Neural crest cell (in vitro differentiated cells): ENCODE measurements around the gene CBFB. TPM values are rescaled to one million over a fixed set of nuclear protein-coding genes. Genes with fewer than 3 reads are reported as not detected.

Source experiments
- DNase-seq: peaks from one replicate; pipeline ENCODE4 v3.0.0; 2021; ENCODE audit warnings: low read depth, mixed read lengths, low spot score
- H3K27ac Mint-ChIP-seq: one replicate; pipeline ENCODE4 v1.8.0; 2021; ENCODE audit warnings: mild to moderate bottlenecking, mixed read lengths; ENCODE audit not compliant: unreplicated experiment
- H3K27me3 Mint-ChIP-seq: 2 replicates; pipeline ENCODE4 v1.8.0; 2021; ENCODE audit warnings: low read depth, mild to moderate bottlenecking, mixed read lengths
- H3K36me3 Mint-ChIP-seq: 2 replicates; pipeline ENCODE4 v1.8.0; 2021; ENCODE audit warnings: low read depth, mild to moderate bottlenecking, mixed read lengths
- H3K4me1 Mint-ChIP-seq: 2 replicates; pipeline ENCODE4 v1.8.0; 2021; ENCODE audit warnings: mixed read lengths
- H3K4me3 Mint-ChIP-seq: one replicate; pipeline ENCODE4 v1.8.0; 2021; ENCODE audit warnings: mild to moderate bottlenecking, mixed read lengths
- H3K9me3 Mint-ChIP-seq: 2 replicates; pipeline ENCODE4 v1.8.0; 2021; ENCODE audit warnings: mixed read lengths
- CTCF ChIP-seq: fragments of 200-600 bp; sonication (generic); conservative IDR thresholded peaks from 2 replicates; pipeline ENCODE4 v1.5.0; 2021; ENCODE audit warnings: antibody characterized with exemption, mild to moderate bottlenecking
- total RNA-seq: library from RNA; stranded (reverse); gene quantifications from 2 replicates; pipeline ENCODE4 v1.2.1, GENCODE V29; 2021

The CBFB gene
- total RNA-seq, 1 donor from 2014 or later, result 106 TPM

- H3K36me3 Mint-ChIP-seq, result peaks cover 3% of the 10 kb centered on the region
- H3K27ac Mint-ChIP-seq, result no peak overlapping the region
- H3K4me3 Mint-ChIP-seq, result no peak overlapping the region
- no peak for TF ChIP-seq CTCF
- H3K27me3 Mint-ChIP-seq, result no peaks in the 10 kb centered on the region
- no peak for DNase-seq
- H3K4me1 Mint-ChIP-seq, result peaks cover 6% of the 10 kb centered on the region
- H3K9me3 Mint-ChIP-seq, result no peaks in the 10 kb centered on the region
These were observed 21.8 kb downstream of the CBFB start for GRCh38 chr16:67050796-67051195.

GRCh38 chr16:67052399-67052798, 23.4 kb downstream of the CBFB start:
- Mint-ChIP-seq H3K36me3 (peaks cover 6% of the 10 kb centered on the region), H3K9me3 (no peaks in the 10 kb centered on the region), H3K4me3 (no peak overlapping the region), H3K27me3 (no peaks in the 10 kb centered on the region), H3K4me1 (peaks cover 13% of the 10 kb centered on the region), H3K27ac (no peak overlapping the region)
- TF ChIP-seq CTCF, result no peak
- no peak for DNase-seq

- Mint-ChIP-seq H3K27me3 (no peaks in the 10 kb centered on the region), H3K4me3 (no peak overlapping the region), H3K4me1 (peaks cover 13% of the 10 kb centered on the region), H3K9me3 (no peaks in the 10 kb centered on the region), H3K36me3 (peaks cover 6% of the 10 kb centered on the region), H3K27ac (no peak overlapping the region)
- no peak for TF ChIP-seq CTCF
- no peak for DNase-seq
These were observed 24.9 kb downstream of the CBFB start for GRCh38 chr16:67053767-67054334.

- Mint-ChIP-seq H3K4me1 (peaks cover 13% of the 10 kb centered on the region), H3K36me3 (peaks cover 6% of the 10 kb centered on the region), H3K27me3 (no peaks in the 10 kb centered on the region), H3K9me3 (no peaks in the 10 kb centered on the region), H3K4me3 (no peak overlapping the region), H3K27ac (no peak overlapping the region)
- no peak for DNase-seq
- TF ChIP-seq CTCF, result no peak
These were observed 26.0 kb downstream of the CBFB start for GRCh38 chr16:67054901-67055300.

GRCh38 chr16:67055712-67056487, 27.0 kb downstream of the CBFB start:
- no peak overlapping the region for H3K4me3 Mint-ChIP-seq
- no peak for DNase-seq
- peak overlapping the region; percentile 24 for H3K27ac Mint-ChIP-seq
- TF ChIP-seq CTCF, result no peak
- no peaks in the 10 kb centered on the region for H3K9me3 Mint-ChIP-seq
- H3K4me1 Mint-ChIP-seq, result peaks cover 13% of the 10 kb centered on the region
- no peaks in the 10 kb centered on the region for H3K27me3 Mint-ChIP-seq
- peaks cover 10% of the 10 kb centered on the region for H3K36me3 Mint-ChIP-seq
